ENCODE results near the gene SPATA19. TPM values are rescaled to one million over a fixed set of nuclear protein-coding genes. Genes with fewer than 3 reads are reported as not detected.

The SPATA19 gene
- total and polyA plus RNA-seq, 2 of the 4 experiments (the other 2 are of a cell fraction), result not detected

DNA sequence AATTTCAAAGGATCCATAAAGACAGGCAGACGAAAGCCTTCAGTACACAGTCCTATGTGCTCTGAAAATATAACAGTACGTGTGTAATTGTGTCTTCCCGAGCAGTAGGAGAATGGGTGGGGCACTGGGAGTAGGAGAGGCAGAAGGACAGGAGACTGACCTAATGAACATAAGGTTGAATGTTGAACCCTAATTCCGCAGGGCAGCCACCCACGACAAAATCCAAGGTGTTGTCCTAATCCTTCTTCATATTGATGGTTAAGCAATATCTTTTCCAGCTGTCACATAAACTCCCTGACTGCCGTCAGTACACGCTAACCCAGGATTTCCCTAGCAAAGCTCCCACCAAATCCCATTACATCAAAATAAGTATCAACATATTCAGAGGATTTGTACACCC lies 34.5 kb downstream of the SPATA19 start:
- no peak overlapping the region for H3K18ac ChIP-seq (ENCODE audit: low read depth, low read length)
- TF ChIP-seq MXI1 (IDR thresholded peaks at IDR 0.05; ENCODE audit: borderline replicate concordance, low read depth, low read length) (no peak), RCOR1 (IDR thresholded peaks at IDR 0.05; ENCODE audit: insufficient replicate concordance, low read length) (no peak)
- H3K4me3 ChIP-seq (ENCODE audit: insufficient read depth, low read depth, low read length), result no peak overlapping the region
- DNase-seq (no peak), ATAC-seq (ENCODE audit: low read depth) (no peak)
- H3K79me1 ChIP-seq (ENCODE audit: low read depth in 1 of 2, low read length in 2 of 2), result no peaks in the 10 kb centered on the region
- H2AK9ac ChIP-seq (replicated peaks; ENCODE audit: low read depth, low read length, poor library complexity), result no peak overlapping the region
- intact Hi-C loops (cut with micrococcal nuclease) (no loop called here), dilution Hi-C loops (cut with HindIII; ENCODE audit: low sequenced_read_pairs, unreplicated experiment) (no loop called here), in situ Hi-C loops (cut with MboI; ENCODE audit: low sequenced_read_pairs) (no loop called here)
- CTCF ChIA-PET, result no interaction called here
- no peaks in the 10 kb centered on the region for H3K4me1 ChIP-seq (ENCODE audit: control insufficient read depth, insufficient read depth, low read length)
- no peak overlapping the region for H4K5ac ChIP-seq (ENCODE audit: low read depth, low read length)
- no peaks in the 10 kb centered on the region for H3K36me3 ChIP-seq (ENCODE audit: control insufficient read depth, insufficient read depth, low read length)
- H2BK20ac ChIP-seq (ENCODE audit: low read depth, low read length), result no peak overlapping the region
- H3K27ac ChIP-seq (ENCODE audit: insufficient read depth, low read length), result no peak overlapping the region
- POLR2A ChIA-PET (ENCODE audit: unreplicated experiment), result no interaction called here
- H2BK120ac ChIP-seq (ENCODE audit: low read depth, low read length), result no peak overlapping the region
- H3K4ac ChIP-seq (ENCODE audit: low read depth, low read length), result no peak overlapping the region
- H2BK15ac ChIP-seq (ENCODE audit: low read depth, low read length), result no peak overlapping the region
- no peak overlapping the region for H2AFZ ChIP-seq (replicated peaks; ENCODE audit: low read length, poor library complexity)
- H3K14ac ChIP-seq (replicated peaks; ENCODE audit: low read depth, low read length), result no peak overlapping the region
- H3K56ac ChIP-seq (ENCODE audit: extremely low read depth, insufficient read depth, low read length), result no peak overlapping the region
- H3K9me1 ChIP-seq (ENCODE audit: insufficient read depth, low read length), result no peaks in the 10 kb centered on the region
- H2BK5ac ChIP-seq (ENCODE audit: low read depth, low read length, poor library complexity, severe bottlenecking), result no peak overlapping the region
- 58% methylated on average over 2 of the region's 7 CpGs; no CpG with 5 or more reads in 1 of the 2 experiments for WGBS, 2 experiments (ENCODE audit: extremely low coverage in 2 of 2, insufficient read length in 1 of 2)
- H2AK5ac ChIP-seq (ENCODE audit: low read depth, low read length), result no peak overlapping the region
- H3K9ac ChIP-seq (ENCODE audit: low read depth, low read length), result no peak overlapping the region
- H4K91ac ChIP-seq (ENCODE audit: insufficient read depth, low read depth, low read length), result no peak overlapping the region
- no TSS peak for BruUV-seq (replicated peaks)
- H3K4me2 ChIP-seq (ENCODE audit: low read depth, low read length), result no peak overlapping the region
- H4K8ac ChIP-seq (ENCODE audit: low read depth in 2 of 2, low read length in 2 of 2), result no peak overlapping the region
- no peak overlapping the region for H3K23ac ChIP-seq (ENCODE audit: low read depth, low read length)
- peaks cover 41% of the 10 kb centered on the region for H3K9me3 ChIP-seq (ENCODE audit: control insufficient read depth, insufficient read depth, low read length)
- H3K27me3 ChIP-seq (ENCODE audit: control insufficient read depth, insufficient read depth, low read length), result no peaks in the 10 kb centered on the region
- no peaks in the 10 kb centered on the region for H4K20me1 ChIP-seq (ENCODE audit: insufficient read depth, low read length)
